Endometrium (tissue), 2 donors: ENCODE results near the gene KLHL3.
"Not testable (repeated sequence)": the region's sequence is repeated elsewhere in the genome, so short reads cannot be mapped to it uniquely, and the experiment has no call there.

Experiments used
- FAIRE-seq: peaks from 2 replicates; lab custom pipeline; 2012; peaks lifted over from hg19 to GRCh38; lab: Jason Lieb, UNC
- donor health status: control.
- donor health status: control.

Gene KLHL3, protein sequence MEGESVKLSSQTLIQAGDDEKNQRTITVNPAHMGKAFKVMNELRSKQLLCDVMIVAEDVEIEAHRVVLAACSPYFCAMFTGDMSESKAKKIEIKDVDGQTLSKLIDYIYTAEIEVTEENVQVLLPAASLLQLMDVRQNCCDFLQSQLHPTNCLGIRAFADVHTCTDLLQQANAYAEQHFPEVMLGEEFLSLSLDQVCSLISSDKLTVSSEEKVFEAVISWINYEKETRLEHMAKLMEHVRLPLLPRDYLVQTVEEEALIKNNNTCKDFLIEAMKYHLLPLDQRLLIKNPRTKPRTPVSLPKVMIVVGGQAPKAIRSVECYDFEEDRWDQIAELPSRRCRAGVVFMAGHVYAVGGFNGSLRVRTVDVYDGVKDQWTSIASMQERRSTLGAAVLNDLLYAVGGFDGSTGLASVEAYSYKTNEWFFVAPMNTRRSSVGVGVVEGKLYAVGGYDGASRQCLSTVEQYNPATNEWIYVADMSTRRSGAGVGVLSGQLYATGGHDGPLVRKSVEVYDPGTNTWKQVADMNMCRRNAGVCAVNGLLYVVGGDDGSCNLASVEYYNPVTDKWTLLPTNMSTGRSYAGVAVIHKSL

GRCh38 chr5:137735555-137736284 lies at the start of gene KLHL3:
Gene KLHL3, minus strand, starts transcription at chr5:137736089. Its CDS starts 443 bp downstream, at chr5:137735646.
- no peak for FAIRE-seq

GRCh38 chr5:137782984-137783536 lies 47.2 kb upstream of the KLHL3 start:
- no peak for FAIRE-seq

- FAIRE-seq: no peak
Measured at GRCh38 chr5:137782055-137782454, 46.2 kb upstream of the KLHL3 start.

DNA sequence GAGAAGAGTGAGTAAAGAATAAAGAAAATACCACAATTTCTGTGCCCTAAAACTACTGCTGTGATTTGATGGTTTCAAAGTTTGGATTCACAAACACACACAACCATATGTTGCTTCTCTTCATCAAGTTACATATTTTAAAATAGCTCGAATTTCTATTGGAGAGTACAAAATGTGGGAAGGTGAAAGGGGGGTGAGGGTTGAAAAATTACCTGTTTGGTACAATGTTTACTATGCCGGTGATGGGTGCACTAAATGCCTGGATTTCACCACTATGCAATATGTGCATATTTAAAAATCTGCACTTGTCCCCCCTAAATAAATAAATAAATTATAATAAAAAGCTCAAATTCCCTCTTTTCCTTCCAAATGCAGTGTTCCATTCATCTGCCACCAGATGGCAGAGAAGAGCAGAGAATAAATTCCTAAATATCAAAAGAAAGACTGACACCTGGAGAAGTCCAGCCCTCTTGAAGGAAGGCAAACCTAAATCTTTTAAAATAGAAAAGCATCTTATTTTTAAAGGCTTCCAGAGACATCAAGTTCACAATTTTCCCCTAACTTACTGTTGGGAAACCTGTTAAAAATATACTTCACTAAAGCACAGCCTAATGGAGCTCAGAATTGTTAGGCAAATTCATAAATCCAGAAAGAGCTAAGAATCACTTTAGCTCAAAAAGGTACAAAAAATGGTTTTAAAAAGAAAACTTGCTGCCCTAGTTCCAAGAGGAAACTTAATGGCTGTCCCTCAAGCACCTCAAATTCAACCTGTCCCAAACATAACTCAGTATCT lies 43.1 kb upstream of the KLHL3 start:
- peak; percentile 77 for FAIRE-seq

DNA sequence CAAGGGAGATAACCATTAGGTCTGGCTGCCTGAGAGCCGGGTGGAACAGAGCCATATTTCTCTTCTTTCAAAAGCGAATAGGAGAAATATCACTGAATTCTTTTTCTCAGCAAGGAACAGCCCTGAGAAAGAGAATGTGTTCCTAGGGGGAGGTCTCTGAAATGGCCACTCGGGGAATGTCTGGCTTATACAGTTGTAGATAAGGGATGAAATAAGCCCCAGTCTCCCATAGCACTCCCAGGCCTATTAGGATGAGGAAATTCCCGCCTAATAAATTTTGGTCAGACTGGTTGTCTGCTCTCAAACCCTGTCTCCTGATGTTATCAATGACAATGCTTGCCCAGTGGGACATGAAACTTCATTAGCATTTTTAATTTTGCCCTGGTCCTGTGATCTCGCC lies 32.0 kb upstream of the KLHL3 start:
- FAIRE-seq: not testable (repeated sequence)

DNA sequence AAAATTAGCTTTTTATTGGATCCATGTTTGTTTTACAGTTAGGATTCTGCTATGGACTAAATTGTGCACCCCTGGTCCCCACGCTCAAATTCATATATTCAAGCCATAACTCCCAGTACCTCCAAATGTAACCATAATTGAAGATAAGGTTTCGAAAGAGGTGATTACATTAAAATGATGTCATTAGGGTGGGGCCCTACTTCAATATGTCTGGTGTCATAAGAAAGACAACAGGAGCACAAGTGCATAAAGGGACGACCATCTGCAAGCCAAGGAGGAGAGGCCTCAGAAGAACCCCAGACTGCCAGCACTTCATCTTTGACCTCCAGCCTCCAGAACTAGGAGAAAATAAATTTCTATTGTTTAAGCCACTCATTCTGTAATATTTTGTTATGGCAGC lies 25.7 kb upstream of the KLHL3 start:
- FAIRE-seq: no peak

DNA sequence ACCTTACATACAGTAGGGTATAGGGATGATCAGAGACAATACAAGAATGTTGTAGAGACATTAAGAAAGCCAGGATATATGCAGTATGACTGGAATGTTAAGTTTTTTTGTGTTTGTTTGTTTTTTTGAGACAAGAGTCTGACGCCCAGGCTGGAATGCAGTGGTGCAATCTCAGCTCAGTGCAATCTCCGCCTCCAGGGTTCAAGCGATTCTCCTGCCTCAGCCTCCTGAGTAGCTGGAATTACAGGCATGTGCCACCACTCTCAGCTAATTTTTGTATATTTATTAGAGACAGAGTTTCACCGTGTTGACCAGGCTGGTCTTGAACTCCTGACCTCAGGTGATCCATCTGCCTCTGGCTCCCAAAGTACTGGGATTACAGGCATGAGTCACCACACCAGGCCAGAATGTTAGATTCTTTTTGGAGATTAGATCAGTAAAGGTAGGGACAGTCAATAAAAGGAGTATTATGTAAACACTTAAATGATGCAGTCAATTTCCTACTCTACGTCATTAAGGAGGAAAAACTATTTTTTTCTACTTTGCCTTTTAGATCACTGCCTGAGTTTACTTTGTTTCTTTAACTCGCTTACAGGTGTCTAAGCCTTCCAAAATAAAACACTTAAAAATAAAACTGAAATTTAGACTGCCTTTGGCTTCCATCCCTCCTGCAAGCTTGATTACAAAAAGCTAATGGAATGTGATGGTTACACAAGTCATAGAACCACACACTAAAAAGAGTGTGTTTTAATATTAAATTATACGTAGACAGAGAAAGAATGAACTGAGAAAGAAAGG lies 25.0 kb upstream of the KLHL3 start:
- FAIRE-seq: no peak

GRCh38 chr5:137760294-137760693 lies 24.4 kb upstream of the KLHL3 start:
- FAIRE-seq: no peak

- no peak for FAIRE-seq
Measured at GRCh38 chr5:137758715-137759306, 22.9 kb upstream of the KLHL3 start.

DNA sequence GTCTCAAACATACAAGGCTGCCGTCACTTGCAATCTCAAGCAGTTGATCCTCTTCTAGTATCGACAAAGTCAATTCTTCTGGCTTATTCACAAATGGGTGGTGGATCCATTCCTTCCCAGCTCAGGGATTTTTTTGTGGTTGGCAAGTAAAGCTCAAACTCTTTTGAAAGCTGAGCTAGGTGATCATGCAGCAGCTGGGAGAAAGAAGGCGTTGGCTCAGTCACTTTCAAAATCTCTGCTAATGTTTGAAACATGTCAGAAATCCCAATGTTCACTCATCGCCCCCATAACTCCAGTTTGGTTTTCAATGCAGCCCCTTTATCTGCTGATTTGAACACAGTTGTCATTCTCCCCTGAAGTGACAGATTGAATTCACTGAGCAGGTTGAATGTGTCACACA lies 22.2 kb upstream of the KLHL3 start:
- no peak for FAIRE-seq

DNA sequence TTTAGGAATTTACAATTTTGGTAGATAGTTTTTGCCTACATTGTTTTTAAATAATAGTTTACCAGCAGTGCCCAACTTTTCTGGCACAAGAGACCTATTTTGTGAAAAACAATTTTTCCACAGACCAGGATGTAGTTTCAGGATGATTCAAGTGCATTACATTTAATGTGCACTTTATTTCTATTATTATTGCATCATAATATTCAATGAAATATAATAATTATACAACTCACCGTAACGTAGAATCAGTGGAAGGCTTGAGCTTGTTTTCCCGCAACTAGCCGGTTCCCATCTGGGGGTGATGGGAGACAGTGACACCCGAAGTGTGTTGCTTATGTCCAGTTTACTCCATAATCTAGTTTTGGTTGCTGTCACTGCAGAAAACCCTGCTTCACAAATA lies 21.7 kb upstream of the KLHL3 start:
- no peak for FAIRE-seq

DNA sequence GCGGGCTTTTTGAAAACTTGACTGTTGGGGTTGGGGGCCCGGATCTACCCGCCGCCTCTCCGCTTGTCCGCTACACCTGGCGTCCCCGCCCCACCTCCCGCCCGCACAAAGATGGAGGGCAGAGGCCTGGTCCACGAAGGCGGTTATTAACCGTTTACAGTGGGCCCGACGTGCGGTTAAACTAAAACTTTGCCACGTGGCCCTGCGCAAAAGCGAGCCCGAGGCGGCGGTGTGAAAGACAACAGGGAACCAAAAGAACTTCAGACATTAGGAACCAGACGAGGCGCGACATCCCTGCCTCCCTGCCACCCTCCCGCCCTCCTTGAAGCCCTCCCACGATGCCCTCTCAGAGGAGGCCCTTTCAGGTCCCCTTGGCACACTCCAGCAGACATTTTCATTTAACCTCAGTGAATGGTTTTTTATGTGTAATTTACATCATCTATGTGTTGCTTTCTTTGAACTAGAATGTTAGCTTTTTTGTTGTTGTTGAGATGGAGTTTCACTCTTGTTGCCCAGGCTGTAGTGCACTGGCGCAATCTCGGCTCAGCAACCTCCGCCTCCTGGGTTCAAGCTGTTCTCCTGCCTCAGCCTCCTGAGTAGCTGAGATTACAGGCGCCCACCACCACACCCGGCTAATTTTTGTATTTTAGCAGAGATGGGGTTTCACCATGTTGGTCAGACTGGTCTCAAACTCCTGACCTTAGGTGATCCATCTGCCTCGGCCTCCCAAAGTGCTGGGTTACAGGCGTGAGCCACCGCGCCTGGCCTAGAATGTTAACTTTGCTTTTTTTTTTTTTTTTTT lies 19.3 kb upstream of the KLHL3 start:
- no peak for FAIRE-seq

GRCh38 chr5:137754188-137754960 lies 18.5 kb upstream of the KLHL3 start, which contains the start of gene HNRNPA0:
Gene HNRNPA0, minus strand, starts transcription at chr5:137754363. Its CDS starts 297 bp downstream, at chr5:137754066.
- FAIRE-seq: peak; percentile 57

GRCh38 chr5:137753691-137754187 lies 17.9 kb upstream of the KLHL3 start:
- FAIRE-seq: no peak

GRCh38 chr5:137752905-137753690 lies 17.2 kb upstream of the KLHL3 start:
- no peak for FAIRE-seq

DNA sequence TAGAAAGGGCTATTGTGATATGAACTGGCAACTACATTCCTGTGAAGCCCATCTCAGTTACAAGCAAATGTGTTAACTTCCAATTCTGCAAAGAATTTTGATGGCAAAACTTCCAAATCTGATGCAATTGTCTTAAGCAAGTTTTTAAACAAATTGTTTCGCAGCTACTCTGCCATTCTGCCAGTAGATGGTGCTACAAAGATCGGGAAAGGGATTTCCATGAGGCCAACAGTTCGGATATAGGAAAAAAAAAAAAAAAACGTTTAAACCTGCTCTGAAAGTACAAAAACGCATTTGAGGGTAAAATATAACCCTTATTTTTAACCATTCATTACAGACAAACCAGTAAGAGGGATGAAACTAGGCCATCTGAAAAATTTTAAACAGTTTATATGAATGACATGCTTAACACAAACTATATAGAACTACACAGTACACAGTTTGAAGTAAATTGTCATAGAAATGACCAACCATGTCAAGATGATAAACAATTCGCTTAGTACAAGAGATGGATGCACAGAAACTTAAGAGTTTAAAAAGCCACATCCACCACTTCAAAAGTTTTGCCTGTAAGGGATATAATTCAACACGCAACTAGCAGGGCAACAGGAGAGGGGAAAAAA lies 16.1 kb upstream of the KLHL3 start:
- FAIRE-seq: peak; percentile 69

DNA sequence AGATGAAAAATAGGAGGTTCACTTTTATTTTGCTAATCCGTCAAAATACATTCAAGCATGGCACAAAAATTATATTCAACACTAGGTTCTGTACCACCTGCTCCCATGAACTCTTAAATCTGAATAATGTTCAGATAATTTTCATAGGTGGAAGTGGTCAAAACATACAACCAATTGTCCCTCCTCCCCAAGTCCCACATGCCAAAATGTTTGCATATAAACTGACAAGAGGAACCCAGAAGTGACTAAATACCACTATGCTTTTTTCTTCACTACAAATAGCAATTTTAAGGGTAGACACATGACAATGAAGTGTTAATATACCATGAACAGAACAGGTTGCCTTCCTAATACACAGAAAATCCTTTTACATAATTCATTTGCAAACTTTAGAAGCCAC lies 14.5 kb upstream of the KLHL3 start:
- FAIRE-seq: no peak
